Hematopoietic multipotent progenitor cell treated with erythropoietin and hydrocortisone succinate and interleukin-3 and kit ligand, for 17 days (in vitro differentiated cells): ENCODE results near the gene ZNF740.
A peak's percentile ranks its signal among the peaks of the same experiment; 100 is the strongest.

Experiments used
- DNase-seq: peaks from one replicate; pipeline ENCODE4 v3.0.0-alpha.2; 2015; ENCODE audit warnings: low spot score

Gene ZNF740

DNA sequence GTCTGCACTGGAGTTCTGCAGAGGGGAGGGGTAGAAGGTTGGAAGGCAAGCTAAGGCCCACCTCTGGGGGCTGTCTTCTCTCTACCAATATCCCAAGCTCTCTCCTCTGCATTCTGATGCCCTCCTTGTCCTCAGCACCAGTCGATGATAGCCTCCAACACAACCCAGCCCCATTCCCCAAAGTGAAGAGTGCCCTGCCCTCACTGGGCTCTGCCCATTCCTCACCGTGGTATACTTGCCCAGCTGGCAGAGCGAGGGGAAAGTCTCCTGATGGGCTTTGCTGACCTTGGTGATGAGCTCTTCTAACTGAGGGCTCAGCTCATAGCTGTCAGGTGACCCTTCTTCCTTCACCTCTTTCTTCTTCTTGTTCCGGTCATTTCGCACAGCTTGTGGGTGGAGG, 33.7 kb downstream of the ZNF740 start:
- no peak for DNase-seq

DNA sequence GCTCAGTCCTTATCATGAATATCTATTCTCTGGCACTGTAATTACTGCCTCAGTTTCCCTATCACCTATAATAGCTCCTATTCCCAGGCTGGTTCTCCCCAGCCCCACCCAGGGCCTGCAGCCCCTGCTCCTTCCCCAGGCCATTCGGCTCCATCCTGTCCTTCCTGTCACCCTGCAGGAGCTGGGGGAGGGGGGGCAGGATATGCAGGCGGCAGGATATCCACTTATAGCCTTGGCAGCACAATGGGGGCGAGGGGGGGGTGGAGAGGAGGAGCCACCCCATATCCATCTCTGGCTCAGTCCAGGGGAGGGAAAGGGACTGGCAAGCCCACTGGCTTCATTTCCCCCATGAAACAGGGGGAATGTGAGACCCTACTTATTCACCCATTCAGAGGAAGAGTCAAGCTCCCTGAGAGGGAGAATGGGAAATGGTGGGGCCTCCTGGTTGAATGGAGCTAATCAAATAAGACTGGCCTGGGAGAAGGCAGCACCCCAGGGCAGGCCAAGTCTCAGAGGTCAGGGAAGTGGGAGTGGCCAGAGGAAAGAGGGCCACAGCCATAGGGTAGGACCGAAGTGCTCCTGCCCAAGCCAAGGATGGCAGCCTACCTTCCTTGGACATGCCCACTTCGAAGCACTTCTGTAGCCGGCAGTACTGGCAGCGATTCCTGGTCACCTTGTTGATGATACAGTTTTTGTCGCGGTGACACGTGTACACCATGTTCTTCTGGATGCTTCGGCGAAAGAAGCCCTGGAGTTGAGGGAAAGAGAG, 34.3 kb downstream of the ZNF740 start:
- DNase-seq = no peak

GRCh38 chr12:53215497-53215896, 35.0 kb downstream of the ZNF740 start:
- DNase-seq = no peak

DNA sequence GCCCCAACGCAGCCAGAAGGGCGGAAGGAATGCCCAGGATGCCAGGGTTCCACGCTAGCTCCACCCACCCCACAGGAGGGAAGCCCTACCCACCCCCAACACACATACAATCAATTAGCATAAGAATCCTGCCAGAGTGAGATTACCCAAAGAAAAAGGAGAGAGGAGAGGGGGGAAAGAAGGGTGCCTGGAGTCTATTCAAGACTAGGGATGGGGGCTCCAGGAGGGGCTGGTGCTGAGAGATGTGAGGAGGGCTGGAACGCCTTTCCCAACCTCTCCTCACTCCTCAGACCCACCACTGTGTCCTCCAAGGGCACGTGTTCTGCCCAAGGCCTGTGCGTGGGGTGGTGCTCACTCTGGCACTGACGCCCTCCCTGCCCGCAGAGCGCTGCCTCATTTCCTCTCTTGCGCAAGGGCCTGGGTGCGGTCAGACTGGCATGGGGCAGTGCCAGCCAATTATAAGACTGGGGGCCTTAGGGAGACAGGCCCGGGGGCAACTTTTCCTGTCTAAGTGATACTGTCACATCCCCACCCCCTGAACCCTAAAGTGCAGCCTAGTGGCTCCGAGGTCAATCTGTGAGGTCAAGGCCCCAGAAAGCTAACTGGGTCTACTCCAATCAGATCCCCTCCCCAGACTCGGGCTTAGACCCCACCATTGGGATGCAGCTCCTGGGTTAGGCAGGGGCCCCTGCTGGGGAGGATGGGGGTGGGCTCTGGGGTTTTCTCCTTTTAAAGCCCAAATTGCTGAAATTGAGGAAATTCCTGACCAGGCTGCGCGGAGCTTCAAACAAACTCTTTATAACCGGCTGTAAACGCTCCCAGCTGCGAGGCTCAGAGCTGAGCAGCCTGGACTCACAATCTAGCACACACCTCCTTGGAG, 36.8 kb downstream of the ZNF740 start:
- peak; percentile 26 for DNase-seq

DNA sequence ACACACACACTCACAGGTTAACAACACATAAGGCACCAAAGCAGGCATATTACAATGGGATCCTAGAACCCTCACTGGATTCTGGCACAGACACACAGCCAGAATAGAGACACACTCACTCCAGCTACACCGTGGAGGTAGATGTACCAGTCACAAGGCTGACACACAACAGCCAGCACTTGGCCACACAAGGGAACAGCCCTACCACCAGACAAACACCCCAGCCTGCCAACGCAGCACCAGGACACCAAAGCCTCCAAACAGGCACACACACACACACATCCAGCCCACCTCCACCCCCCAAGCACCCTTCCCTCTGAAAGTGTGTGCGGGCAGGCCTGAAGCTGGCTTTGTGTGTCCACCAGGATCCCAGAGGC, 37.4 kb downstream of the ZNF740 start:
- no peak for DNase-seq

DNA sequence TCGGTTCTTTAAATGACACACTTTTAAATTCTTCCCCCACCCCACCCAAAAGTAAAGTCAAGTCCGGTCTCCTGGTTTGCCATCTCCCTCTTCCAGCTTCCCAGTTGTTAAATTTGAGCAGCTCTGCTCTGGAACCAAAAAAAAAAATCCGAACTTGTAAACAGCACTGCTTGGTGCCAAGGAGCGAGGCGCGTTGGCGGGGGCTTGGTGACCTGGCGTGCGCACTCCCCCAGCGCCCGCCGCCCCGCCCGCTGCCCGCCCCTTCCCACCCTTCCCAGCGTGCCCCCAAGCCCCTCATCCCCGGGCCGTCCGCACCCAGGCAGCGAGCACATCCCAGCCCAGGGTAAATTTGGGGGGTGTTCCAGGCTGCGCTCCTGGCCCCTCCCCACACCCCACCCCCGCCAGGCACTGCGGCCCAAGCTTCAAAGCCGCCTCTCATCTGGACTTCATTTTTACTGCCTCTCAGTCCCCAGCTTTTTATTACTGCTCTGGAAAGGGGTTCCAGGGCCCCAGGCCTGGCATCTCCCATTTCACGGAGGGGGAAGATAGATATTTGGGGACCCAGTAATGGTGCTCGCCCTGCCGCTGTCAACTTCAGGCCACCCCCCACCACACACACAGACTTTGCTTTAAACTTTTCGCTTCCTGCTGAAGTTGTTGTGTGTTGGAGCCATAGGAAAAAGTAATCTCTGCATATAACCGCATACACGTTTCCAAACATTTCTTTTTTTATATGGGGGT, 38.2 kb downstream of the ZNF740 start:
- no peak for DNase-seq

DNA sequence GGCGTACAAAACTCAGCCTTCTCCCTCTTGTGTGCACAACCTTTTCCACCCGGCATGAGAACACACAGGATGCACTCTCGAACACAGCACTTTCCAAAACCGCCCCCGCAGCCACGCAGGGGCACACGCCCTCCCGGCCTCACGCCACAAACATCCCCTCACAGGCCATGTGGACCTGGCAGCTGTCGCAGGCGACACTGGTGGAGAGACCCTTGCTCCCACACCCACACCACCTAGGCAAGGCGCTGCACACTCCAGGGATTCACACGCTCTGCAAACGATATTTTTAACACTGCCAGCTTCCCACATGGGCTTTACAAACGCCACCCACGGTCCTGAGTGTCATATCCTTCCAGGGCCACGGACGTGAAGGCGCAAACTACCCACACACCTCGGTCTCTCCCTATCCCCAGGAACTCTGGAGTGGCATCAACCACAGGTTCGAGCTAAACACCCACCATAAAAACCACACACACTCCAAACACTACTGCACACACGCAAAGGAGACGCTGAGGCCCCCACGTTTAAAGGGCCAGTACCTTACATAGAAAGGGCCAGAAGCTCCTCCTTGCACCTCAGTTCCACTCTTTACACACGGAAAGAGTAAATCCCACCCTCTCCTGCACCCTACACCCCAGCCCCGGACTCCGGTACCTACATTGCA, 38.9 kb downstream of the ZNF740 start:
- DNase-seq = no peak

DNA sequence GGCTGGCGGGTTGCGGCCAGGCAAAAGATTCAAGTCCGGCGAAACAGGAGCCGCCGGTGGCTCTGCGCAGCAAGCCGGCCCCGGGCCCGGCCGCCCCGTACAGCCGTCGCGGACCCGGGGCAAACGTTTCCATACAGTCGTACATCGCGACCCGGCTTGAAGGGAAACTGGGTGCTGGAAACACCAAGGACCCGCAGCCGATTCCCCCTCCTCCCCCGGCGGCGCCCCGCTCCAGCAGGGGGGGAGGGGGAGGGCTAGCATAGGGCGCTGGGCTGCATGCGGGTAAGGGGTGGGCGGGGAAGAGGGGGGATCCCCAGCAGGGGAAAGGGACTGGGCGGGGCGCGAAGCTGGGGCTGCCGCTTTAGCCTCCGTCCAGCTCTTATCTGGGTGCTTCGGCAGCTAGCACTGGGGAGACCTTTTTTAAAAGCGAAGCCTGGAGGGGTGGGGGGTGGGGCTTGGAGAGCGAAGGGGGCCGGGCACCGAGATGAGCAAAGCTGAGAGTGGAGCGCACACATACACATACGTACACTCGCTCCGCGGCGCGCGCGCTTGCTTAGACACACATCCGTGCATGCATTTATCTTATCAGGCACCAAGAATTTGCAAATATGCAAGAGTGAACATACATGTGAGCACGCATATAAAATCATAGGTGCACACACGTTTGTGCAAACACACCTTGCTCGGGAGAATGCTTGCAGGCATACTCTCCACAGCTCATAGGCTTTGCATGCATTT, 39.6 kb downstream of the ZNF740 start:
- no peak for DNase-seq

GRCh38 chr12:53220694-53221202, 40.2 kb downstream of the ZNF740 start:
- DNase-seq = no peak

DNA sequence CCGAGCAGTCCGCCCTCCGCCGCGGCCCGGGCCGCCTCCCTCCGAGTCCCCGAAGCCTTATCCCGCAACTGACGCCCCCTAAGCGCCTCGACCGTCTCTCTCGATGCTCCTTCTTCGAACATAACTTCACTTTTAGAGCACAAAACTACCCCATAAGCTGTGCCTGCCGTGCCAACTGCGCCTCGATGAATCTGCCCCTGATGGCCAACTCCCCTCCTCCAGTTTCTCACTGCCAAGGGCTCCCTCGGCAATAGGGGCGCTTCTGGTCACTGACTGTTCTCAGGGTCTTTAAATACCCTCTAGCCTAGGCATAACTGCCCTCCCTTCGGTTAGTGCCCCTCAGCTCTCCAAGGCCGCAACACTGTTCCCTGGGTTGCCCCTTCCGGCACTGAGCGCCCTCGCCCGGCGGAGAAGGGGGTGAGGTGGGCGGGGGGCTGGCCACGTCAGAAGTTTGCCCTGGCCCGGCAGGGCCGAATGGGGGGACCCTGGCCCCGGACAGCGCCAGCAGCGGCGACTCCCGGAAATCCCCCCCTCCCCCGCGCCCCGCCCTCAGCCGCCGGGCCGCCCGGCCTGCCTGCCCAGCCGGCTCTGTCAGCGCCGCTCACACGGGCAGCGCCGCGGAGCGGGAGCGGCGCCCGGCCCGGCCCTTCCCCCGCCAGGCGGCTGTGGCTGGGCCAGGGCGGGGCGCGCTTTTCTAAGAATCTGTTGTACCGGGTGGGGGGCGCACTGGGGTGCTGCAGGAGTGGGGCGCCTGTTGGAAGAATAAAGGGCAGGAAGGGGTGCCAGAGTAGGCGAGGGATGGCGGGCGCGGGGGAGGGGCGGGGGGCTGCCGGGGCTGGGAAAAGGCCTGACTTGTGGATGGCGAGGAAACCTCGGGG, 40.9 kb downstream of the ZNF740 start:
- DNase-seq = peak; percentile 41

GRCh38 chr12:53222170-53222721, 41.7 kb downstream of the ZNF740 start:
- DNase-seq = no peak

- no peak for DNase-seq
Measured at GRCh38 chr12:53222806-53223261, 42.3 kb downstream of the ZNF740 start.

GRCh38 chr12:53223389-53224060, 43.0 kb downstream of the ZNF740 start:
- no peak for DNase-seq

- DNase-seq = no peak
Measured at GRCh38 chr12:53224061-53224896, 43.8 kb downstream of the ZNF740 start.

DNA sequence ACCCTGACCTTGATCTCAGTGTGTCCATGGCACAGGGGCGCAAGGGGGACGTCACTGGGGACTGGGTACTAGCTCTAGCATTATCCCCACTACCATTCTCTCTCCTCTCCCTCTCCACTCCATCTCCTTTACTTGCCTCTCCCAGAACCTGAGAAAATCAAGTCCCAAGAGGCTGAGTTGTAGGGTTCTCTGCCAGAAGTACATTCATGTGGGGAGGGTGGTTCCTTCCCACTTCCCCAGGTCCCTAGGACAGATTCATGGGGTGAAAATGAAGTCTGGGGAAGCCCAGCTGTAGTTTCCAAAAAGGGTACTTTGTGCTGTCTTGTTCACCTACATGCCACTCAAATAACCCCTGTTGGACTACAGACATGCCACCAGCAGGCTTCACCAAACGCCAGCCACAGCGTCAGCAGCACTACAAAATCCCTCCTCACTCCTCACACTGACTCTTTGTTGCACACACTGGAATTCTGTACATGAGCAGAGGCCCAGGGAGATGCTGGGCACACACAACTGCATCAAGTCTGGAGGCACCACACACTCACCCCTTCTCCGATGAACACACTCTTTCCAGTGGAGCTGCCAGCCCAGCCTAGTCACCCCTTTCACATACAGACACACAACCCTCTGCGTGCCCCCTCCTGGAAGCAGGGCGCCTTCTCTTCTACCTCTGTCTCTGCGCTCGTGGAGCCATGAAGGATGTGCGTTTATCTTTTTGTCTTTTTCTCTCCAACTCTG, 44.5 kb downstream of the ZNF740 start:
- DNase-seq = no peak

DNA sequence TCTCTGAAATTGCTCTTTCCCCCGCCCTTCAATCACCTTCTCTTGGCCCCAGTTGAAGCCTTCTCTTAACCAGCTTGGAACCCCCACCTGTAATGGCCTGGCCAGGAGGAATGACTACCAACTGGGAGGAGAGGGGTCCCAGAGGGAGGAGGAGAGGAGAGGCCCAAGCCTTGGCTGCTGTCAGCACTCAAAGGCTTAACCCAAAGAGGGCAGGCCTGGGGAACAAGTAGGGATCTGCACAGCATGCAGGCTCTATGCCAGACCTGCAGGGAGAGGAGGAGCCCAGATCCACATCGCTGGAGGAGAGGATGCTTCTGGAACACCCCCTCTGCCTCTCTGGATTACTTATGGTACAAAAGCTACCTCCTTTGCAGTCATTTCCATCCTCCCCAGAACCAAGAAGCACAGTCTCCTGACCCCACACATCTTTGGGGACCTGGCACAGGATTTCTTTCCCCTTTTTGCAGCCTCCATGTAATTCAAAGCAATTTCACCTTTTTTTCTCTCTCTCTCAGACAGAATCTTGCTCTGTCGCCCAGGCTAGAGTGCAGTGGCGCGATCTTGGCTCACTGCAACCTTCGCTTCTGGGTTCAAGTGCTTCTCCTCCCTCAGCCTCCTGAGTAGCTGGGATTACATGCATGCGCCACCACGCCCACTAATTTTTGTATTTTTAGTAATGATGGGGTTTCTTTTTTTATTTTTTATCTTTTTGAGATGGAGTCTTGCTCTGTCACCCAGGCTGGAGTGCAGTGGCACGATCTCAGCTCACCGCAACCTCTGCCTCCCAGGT, 45.3 kb downstream of the ZNF740 start:
- no peak for DNase-seq

DNA sequence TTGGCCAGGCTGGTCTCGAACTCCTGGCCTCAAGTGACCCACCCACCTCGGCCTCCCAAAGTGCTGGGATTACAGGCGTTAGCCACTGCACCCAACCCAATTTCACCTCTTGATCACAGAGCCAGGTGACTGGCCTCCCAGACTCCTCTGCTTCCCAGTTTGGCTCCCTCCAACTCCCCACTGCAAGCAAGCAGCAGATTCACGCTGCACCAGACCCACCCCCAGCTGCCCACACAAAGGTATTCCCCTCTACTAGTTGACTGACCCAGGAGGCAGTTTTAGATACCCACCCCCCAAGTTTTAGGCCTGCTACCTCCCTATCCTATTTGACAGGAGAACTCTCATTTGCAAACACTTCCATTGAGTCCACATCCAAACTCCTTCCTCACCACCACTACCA, 46.3 kb downstream of the ZNF740 start:
- no peak for DNase-seq
